ENCODE measurements around the gene TOE1.

Gene TOE1

DNA sequence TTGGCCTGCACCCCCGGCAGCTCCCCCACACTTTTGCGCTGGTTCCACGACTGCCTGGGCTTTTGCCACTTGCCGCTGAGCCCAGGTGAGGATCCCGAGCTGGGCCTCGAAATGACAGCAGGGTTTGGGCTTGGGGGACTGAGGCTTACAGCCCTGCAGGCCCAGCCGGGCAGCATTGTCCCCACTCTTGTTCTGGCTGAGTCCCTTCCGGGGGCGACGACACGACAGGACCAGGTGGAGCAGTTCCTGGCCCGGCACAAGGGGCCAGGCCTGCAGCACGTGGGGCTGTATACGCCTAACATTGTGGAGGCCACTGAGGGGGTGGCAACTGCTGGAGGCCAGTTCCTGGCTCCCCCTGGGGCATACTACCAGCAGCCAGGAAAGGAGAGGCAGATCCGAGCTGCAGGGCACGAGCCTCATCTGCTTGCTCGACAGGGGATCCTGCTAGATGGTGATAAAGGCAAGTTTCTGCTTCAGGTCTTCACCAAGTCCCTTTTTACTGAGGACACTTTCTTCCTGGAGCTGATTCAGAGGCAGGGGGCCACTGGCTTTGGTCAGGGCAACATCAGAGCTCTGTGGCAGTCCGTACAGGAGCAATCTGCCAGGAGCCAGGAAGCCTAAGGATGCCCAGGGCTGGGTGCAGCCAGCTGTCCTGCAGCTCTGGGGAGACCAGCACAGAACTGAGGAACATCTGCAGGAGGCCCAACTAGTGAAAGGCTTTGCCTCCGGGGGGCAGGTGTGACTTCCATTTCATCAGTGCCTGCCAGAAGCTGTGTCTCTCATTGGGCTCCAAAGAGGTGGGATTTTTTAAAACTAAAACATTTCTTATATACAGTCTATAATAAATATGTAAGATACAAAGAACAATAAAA, 12.1 kb upstream of the TOE1 start:
- Histone ChIP-seq H3K9me3 (no peaks in the 10 kb centered on the region), H3K4me1 (peaks cover 0 to 17% (median 11%) of the 10 kb centered on the region in 4 donors), H3K27me3 (no peaks in the 10 kb centered on the region), H3K27ac (no peak overlapping the region), H3K4me3 (peak overlapping the region in 1 of 2 donors; percentile 59), H3K36me3 (peaks cover 39 to 43% (median 41%) of the 10 kb centered on the region in 3 donors)
- intact Hi-C loops (cut with DNase I; ENCODE audit: low total_unique reads), result no loop called here
- TF ChIP-seq, protein P1, sequence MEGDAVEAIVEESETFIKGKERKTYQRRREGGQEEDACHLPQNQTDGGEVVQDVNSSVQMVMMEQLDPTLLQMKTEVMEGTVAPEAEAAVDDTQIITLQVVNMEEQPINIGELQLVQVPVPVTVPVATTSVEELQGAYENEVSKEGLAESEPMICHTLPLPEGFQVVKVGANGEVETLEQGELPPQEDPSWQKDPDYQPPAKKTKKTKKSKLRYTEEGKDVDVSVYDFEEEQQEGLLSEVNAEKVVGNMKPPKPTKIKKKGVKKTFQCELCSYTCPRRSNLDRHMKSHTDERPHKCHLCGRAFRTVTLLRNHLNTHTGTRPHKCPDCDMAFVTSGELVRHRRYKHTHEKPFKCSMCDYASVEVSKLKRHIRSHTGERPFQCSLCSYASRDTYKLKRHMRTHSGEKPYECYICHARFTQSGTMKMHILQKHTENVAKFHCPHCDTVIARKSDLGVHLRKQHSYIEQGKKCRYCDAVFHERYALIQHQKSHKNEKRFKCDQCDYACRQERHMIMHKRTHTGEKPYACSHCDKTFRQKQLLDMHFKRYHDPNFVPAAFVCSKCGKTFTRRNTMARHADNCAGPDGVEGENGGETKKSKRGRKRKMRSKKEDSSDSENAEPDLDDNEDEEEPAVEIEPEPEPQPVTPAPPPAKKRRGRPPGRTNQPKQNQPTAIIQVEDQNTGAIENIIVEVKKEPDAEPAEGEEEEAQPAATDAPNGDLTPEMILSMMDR (IDR thresholded peaks at IDR 0.05), result no peak
- DNase-seq, result no peak

DNA sequence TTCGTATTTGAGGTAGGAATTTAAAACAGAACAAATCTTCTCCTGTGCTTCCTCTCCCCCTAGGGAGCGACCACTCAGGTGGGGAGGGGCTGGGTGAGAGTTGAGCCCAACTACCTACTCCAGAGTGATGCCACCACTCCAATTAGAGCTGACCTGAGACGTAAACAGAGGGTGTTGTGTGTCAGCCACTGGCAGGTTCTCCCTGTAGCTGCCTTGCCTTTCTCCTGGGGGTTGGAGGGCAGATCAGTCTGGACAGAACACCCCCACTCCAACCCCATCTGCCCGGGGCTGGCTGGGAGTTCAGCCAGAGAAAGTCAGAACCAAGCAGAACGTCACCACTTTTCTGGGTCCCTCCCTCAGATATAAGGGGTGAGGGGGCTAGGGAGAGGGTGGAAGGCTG, 11.3 kb upstream of the TOE1 start:
- no peak for DNase-seq
- H3K27ac ChIP-seq, result no peak overlapping the region
- no peaks in the 10 kb centered on the region for H3K9me3 ChIP-seq
- intact Hi-C loops (cut with DNase I; ENCODE audit: low total_unique reads), result no loop called here
- no peaks in the 10 kb centered on the region for H3K27me3 ChIP-seq
- H3K36me3 ChIP-seq, result peaks cover 47 to 51% (median 49%) of the 10 kb centered on the region in 3 donors
- TF ChIP-seq, protein P1 (IDR thresholded peaks at IDR 0.05), result no peak
- no peak overlapping the region for H3K4me3 ChIP-seq
- peaks cover 0 to 17% (median 11%) of the 10 kb centered on the region in 4 donors for H3K4me1 ChIP-seq

DNA sequence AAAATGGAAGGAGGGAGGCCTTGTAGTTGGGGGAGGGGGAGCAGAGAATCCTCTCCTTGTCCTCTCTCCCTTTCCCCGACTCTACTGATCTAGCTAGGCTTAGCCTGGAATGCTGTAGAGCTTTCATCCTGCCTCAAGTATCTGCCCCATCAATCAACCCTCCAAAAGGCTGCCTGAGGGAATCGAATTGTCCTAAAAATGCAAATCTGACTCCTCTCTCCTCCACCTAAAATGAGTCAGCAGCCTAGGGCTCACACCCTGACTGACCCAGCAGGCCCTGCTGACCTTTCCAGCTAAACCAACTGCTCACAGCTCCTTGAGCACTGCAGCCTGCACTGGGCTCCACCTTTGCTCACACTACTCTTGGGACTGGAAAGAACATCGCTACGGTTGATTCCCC, 10.5 kb upstream of the TOE1 start:
- H3K27me3 ChIP-seq, result no peaks in the 10 kb centered on the region
- no peaks in the 10 kb centered on the region for H3K9me3 ChIP-seq
- peaks cover 0 to 17% (median 11%) of the 10 kb centered on the region in 4 donors for H3K4me1 ChIP-seq
- H3K4me3 ChIP-seq, result no peak overlapping the region
- intact Hi-C loops (cut with DNase I; ENCODE audit: low total_unique reads), result no loop called here
- H3K27ac ChIP-seq, result no peak overlapping the region
- peaks cover 54 to 59% (median 56%) of the 10 kb centered on the region in 3 donors for H3K36me3 ChIP-seq
- DNase-seq, result no peak
- TF ChIP-seq, protein P1 (IDR thresholded peaks at IDR 0.05), result no peak

DNA sequence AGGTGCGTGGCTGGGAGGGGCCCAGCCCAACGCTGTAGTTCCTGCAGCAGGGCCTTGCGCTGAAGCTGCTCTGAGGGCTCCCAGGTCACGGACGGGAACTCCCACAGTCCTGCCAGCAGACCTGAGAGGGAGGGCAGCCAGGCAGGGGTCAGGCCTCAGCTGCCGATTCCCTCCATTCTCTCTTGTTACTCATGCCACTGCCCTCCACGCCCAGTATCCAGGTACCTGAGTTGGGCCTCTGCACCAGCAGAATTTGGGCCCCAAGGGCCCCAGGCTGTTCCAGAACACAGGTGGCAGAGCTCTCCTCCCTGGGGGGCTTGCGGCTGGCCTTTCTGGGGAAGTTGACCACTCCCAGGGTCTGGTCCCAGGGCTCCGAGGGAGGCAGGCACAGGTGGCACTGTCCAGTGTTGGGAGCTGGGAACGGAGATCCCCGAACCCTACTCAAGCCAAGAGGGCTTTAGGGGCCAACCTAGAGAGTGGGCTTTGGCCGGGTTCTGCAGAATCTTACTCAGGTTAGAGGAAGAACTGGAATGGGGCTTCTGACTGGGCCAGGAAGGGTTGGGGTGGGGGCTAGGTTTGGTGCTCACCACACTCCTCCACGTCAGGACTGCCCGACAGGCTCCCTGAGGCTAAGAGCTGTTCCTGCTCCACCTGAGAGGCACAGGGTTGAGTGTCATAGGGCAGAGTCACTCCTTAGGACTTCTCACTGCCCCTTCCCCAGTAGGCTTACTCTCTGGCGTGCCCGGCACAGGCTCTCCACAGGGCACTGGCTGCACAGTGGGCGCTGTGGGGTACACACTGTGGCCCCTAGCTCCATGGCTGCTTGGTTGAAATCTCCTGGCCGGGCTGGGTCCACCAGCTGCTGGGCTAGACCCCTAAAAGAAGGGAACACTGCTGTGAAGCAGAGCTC, 8.3 kb upstream of the TOE1 start:
- DNase-seq, result no peak
- peaks cover 0 to 13% (median 10%) of the 10 kb centered on the region in 4 donors for H3K4me1 ChIP-seq
- H3K27ac ChIP-seq, result no peak overlapping the region
- no peak overlapping the region for H3K4me3 ChIP-seq
- no peaks in the 10 kb centered on the region for H3K9me3 ChIP-seq
- TF ChIP-seq, protein P1 (IDR thresholded peaks at IDR 0.05), result no peak
- peaks cover 55 to 61% (median 59%) of the 10 kb centered on the region in 3 donors for H3K36me3 ChIP-seq
- intact Hi-C loops (cut with DNase I; ENCODE audit: low total_unique reads), result no loop called here
- no peaks in the 10 kb centered on the region for H3K27me3 ChIP-seq

- intact Hi-C loops (cut with DNase I; ENCODE audit: low total_unique reads), result no loop called here
- DNase-seq, result no peak
- no peak overlapping the region for H3K27ac ChIP-seq
- no peaks in the 10 kb centered on the region for H3K9me3 ChIP-seq
- peaks cover 0 to 7% (median 3%) of the 10 kb centered on the region in 4 donors for H3K4me1 ChIP-seq
- H3K4me3 ChIP-seq, result no peak overlapping the region
- peaks cover 55 to 61% (median 59%) of the 10 kb centered on the region in 3 donors for H3K36me3 ChIP-seq
- TF ChIP-seq, protein P1 (IDR thresholded peaks at IDR 0.05), result no peak
- H3K27me3 ChIP-seq, result no peaks in the 10 kb centered on the region
Observed at GRCh38 chr1:45332346-45332720, 7.6 kb upstream of the TOE1 start.
